Uterus (tissue), 4 donors: ENCODE data around the gene DNAH7. TPM values are rescaled to one million over a fixed set of nuclear protein-coding genes. Genes with fewer than 3 reads are reported as not detected.

ENCODE experiments used
- DNase-seq, 2 donors: peaks; one replicate each; pipeline ENCODE4 v3.0.0-alpha.2; 2019 to 2020
- H3K27ac ChIP-seq, 2 donors: fragments of 200-600 bp; sonication (generic); 1 replicate in 1 of 2; 2 replicates in 1 of 2; pipeline ENCODE4 v1.5.1; 2016 to 2018
- H3K27me3 ChIP-seq, 2 donors: fragments of 200-600 bp; sonication (generic); one replicate each; pipeline ENCODE4 v1.5.1; 2018 to 2019; ENCODE audit warnings: control low read depth in 1 of 2
- H3K36me3 ChIP-seq, 2 donors: fragments of 200-600 bp; sonication (generic); one replicate each; pipeline ENCODE4 v1.5.1; 2019; ENCODE audit warnings: control low read depth in 1 of 2
- H3K4me1 ChIP-seq, 2 donors: fragments of 200-600 bp; sonication (generic); one replicate each; pipeline ENCODE4 v1.5.1; 2018 to 2019; ENCODE audit warnings: control low read depth in 1 of 2
- H3K4me3 ChIP-seq, 2 donors: fragments of 200-600 bp; sonication (generic); 1 replicate in 1 of 2; 2 replicates in 1 of 2; pipeline ENCODE4 v1.5.1; 2018 to 2019; ENCODE audit warnings: mild to moderate bottlenecking in 1 of 2
- H3K9me3 ChIP-seq, 2 donors: fragments of 200-600 bp; sonication (generic); one replicate each; pipeline ENCODE4 v1.5.1; 2019; ENCODE audit warnings: control low read depth in 1 of 2
- POLR2A ChIP-seq, 2 donors: fragments of 450-650 bp; IDR thresholded peaks; one replicate each; pipeline ENCODE4 v1.6.1; 2016; ENCODE audit warnings: antibody characterized with exemption in 2 of 2, mild to moderate bottlenecking in 1 of 2, moderate library complexity in 1 of 2
- intact Hi-C: fragments of 100-400 bp; cut with DNase I; formaldehyde crosslinking; loops from one replicate; pipeline ENCODE4 v1.15.1; 2023; ENCODE audit warnings: low total_unique reads
- total RNA-seq, 4 donors: library from RNA; depleted of rRNA in 3 of 4; stranded (reverse); fragments of >200 nt in 3 of 4; gene quantifications; one replicate each; pipeline versions ENCODE4 v1.1.0 to v1.2.4, GENCODE V29; 2014 to 2023
- TF ChIP-seq, protein P1 (sequence below), 4 experiments: fragments of 200-600 bp in 2 of 4; fragments of 450-650 bp in 2 of 4; sonication (generic) in 2 of 4; IDR thresholded peaks; one replicate each; pipeline ENCODE4 v1.5.1; 2016 to 2019; ENCODE audit warnings: antibody characterized with exemption in 4 of 4, mild to moderate bottlenecking in 2 of 4, moderate library complexity in 1 of 4
- donor health status: DM: yes; HTN: yes; CAD: no.

DNAH7 gene
- total RNA-seq, 4 donors from 2014 or later, result 0.26 to 10.0 (median 1.7) TPM

DNA sequence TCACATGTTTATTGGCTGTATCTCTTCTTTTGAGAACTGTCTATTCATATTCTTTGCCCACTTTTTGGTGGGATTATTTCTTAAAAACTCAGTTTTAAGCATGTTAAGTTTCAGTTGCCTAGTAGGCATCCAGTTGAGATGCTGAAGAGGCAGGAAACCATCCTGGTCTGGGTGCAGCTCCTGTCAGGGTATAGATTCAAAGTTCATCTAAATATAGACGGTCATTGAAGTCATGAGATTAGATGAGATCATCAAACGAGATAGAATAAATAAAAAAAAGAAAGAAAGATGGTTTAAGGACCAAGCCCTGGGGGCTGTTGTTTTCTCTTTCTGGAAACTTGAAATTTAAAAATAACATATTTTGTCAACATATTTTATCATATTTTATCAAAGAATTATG lies 9.2 kb upstream of the DNAH7 start:
- Histone ChIP-seq H3K27ac (peak overlapping the region in 1 of 2 donors; percentile 40), H3K27me3 (no peaks in the 10 kb centered on the region), H3K36me3 (no peaks in the 10 kb centered on the region), H3K4me3 (no peak overlapping the region), H3K4me1 (no peaks in the 10 kb centered on the region), H3K9me3 (no peaks in the 10 kb centered on the region)
- no peak for DNase-seq
- TF ChIP-seq, protein P1, sequence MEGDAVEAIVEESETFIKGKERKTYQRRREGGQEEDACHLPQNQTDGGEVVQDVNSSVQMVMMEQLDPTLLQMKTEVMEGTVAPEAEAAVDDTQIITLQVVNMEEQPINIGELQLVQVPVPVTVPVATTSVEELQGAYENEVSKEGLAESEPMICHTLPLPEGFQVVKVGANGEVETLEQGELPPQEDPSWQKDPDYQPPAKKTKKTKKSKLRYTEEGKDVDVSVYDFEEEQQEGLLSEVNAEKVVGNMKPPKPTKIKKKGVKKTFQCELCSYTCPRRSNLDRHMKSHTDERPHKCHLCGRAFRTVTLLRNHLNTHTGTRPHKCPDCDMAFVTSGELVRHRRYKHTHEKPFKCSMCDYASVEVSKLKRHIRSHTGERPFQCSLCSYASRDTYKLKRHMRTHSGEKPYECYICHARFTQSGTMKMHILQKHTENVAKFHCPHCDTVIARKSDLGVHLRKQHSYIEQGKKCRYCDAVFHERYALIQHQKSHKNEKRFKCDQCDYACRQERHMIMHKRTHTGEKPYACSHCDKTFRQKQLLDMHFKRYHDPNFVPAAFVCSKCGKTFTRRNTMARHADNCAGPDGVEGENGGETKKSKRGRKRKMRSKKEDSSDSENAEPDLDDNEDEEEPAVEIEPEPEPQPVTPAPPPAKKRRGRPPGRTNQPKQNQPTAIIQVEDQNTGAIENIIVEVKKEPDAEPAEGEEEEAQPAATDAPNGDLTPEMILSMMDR (IDR thresholded peaks at IDR 0.05), result no peak
- TF ChIP-seq POLR2A (IDR thresholded peaks at IDR 0.05), result no peak
- intact Hi-C loops, result no loop called here

DNA sequence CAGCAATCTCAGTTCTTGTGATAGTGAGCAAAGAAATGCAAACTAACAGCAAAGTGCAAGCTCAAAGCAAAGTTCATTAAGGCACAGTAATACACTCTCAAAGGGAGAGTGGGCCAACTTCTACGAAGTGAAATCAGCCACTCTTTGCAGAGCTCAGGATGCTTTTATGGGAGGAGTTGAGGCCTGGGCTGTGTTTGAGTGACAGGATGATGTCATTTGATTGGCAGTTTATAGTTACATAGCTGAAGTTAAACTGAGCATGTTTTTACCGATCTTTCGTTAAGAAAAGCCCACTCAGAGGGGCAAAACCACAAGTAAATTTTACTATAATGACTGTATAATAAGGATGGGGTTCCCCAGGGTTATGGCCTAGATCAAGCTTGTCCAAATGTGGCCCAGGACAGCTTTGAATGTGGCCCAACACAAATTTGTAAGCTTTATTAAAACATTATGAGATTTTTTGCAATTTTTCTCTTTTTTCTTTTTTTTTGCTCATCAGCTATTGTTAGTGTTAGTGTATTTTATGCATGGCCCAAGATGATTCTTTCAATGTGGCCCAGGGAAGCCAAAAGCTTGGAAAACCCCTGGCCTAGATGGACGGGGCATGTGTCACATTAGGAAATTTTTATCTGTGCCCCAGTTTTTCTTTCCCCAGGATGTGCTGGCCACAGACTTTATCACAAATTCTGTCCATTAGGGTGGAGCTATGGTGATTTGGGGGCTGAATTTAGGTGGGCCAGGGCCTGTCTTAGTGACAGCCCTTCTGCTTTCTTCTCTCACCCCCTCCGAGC lies 8.3 kb upstream of the DNAH7 start:
- no peaks in the 10 kb centered on the region for H3K9me3 ChIP-seq
- no peak for DNase-seq
- no peaks in the 10 kb centered on the region for H3K27me3 ChIP-seq
- TF ChIP-seq, protein P1 (IDR thresholded peaks at IDR 0.05), result no peak
- TF ChIP-seq POLR2A (IDR thresholded peaks at IDR 0.05), result no peak
- intact Hi-C loops, result no loop called here
- no peaks in the 10 kb centered on the region for H3K36me3 ChIP-seq
- H3K27ac ChIP-seq, result peak overlapping the region in 1 of 2 donors; percentile 40
- no peaks in the 10 kb centered on the region for H3K4me1 ChIP-seq
- no peak overlapping the region for H3K4me3 ChIP-seq

DNA sequence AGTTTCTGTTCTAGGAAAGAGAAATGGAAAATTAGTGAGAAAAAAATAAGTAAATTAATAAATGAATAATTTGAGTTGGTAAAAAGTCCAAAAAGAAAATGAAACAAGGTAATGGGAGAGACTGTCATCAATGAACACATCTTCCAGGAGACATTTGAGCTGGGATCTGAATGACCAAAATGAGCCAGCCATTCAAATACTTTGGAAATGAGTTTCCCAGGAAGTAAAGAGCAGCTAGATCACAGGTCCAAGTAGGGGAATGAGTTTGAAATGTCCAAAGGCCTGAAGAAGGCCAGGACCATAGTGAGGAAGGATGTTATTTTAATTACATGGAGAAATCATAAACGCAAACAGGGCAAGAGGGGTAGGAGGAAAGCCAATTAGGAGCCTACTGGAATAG lies 6.6 kb upstream of the DNAH7 start:
- no peak overlapping the region for H3K4me3 ChIP-seq
- H3K27me3 ChIP-seq, result no peaks in the 10 kb centered on the region
- intact Hi-C loops, result no loop called here
- H3K27ac ChIP-seq, result no peak overlapping the region
- no peaks in the 10 kb centered on the region for H3K4me1 ChIP-seq
- no peak for TF ChIP-seq POLR2A (IDR thresholded peaks at IDR 0.05)
- TF ChIP-seq, protein P1 (IDR thresholded peaks at IDR 0.05), result no peak
- no peaks in the 10 kb centered on the region for H3K9me3 ChIP-seq
- DNase-seq, result no peak
- H3K36me3 ChIP-seq, result no peaks in the 10 kb centered on the region

- Histone ChIP-seq H3K27me3 (no peaks in the 10 kb centered on the region), H3K9me3 (no peaks in the 10 kb centered on the region), H3K27ac (no peak overlapping the region), H3K4me3 (no peak overlapping the region), H3K4me1 (no peaks in the 10 kb centered on the region), H3K36me3 (no peaks in the 10 kb centered on the region)
- intact Hi-C loops, result no loop called here
- TF ChIP-seq, protein P1 (IDR thresholded peaks at IDR 0.05), result no peak
- no peak for TF ChIP-seq POLR2A (IDR thresholded peaks at IDR 0.05)
- DNase-seq, result no peak
Observed at GRCh38 chr2:196074631-196075030, 6.0 kb upstream of the DNAH7 start.

- intact Hi-C loops, result no loop called here
- Histone ChIP-seq H3K27me3 (no peaks in the 10 kb centered on the region), H3K36me3 (no peaks in the 10 kb centered on the region), H3K27ac (no peak overlapping the region), H3K9me3 (no peaks in the 10 kb centered on the region), H3K4me3 (no peak overlapping the region), H3K4me1 (no peaks in the 10 kb centered on the region)
- TF ChIP-seq POLR2A (IDR thresholded peaks at IDR 0.05), result no peak
- TF ChIP-seq, protein P1 (IDR thresholded peaks at IDR 0.05), result no peak
- DNase-seq, result no peak
Observed at GRCh38 chr2:196073521-196073920, 4.9 kb upstream of the DNAH7 start.
